Suprapubic skin (tissue), 3 donors: ENCODE data around the gene KCNJ16.
A peak's percentile ranks its signal among the peaks of the same experiment; 100 is the strongest.

Source experiments
- CTCF ChIP-seq, 2 donors: fragments of 200-600 bp in 1 of 2; fragments of 450-650 bp in 1 of 2; sonication (generic) in 1 of 2; IDR thresholded peaks; one replicate each; pipeline ENCODE4 v1.5.1; 2016 to 2019; ENCODE audit warnings: antibody characterized with exemption in 2 of 2, mild to moderate bottlenecking in 1 of 2, moderate library complexity in 1 of 2
- POLR2A ChIP-seq, 2 donors: fragments of 450-650 bp; IDR thresholded peaks; one replicate each; pipeline ENCODE4 v1.6.1; 2017; ENCODE audit warnings: antibody characterized with exemption in 2 of 2, mild to moderate bottlenecking in 2 of 2, moderate library complexity in 2 of 2

DNA sequence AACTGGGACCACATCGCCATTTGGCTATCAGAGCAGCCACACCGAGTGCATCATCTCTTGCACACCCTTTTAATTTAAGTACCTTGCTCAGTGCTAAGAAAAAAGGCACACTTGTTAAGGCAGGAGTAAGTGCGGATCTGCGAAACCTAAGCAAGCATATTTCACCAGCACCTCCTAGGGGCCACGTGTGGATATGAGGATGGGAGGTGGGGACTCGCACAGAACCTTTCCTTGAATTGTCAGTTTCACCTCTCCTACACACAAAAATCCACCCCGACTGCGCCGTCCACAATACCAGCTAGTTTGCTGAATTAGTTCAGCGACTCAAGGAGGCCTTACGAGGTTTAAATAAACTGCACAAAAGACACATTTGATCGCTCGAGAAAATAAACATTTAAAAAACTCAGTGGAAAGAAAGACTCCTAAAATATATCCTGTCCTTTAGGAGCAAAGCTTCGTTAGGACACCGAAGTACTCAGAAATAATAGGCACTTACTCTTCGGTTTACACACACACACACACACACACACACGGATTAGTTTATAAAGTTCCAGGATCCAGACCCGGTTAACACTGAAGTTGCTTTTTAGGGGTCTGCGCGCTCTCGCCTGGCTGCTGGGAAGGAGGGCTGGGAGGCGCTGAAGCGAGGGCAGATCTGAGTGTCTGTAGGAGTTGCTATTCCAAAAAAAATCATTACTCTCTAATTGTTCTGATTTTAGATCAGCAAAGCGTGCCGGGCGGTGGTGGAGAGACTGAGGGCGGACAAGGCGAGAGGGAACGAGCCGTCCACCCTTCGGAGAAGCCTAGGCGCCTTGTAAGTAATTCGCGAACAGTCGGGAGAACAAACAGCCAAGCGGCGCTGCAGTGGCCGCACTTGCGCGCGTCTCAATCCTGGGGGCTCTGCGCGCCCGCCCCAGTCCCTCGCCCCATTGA, 93.3 kb downstream of the KCNJ16 start:
- peak in 1 of 2 donors; percentile 69 for TF ChIP-seq CTCF (IDR thresholded peaks at IDR 0.05)
- no peak for TF ChIP-seq POLR2A (IDR thresholded peaks at IDR 0.05)
